Measurements from ENCODE around the gene CXorf65. TPM values are rescaled to one million over a fixed set of nuclear protein-coding genes. Genes with fewer than 3 reads are reported as not detected.

The CXorf65 gene
- total and polyA plus RNA-seq, 4 donors = not detected

- Histone ChIP-seq H3K27me3 (ENCODE audit: control insufficient read depth, insufficient read depth, low read length) (no peaks in the 10 kb centered on the region), H3K4me3 (ENCODE audit: low read depth, low read length) (no peak overlapping the region), H3K4me1 (ENCODE audit: control insufficient read depth, insufficient read depth, low read length) (no peaks in the 10 kb centered on the region), H3K9me3 (ENCODE audit: control insufficient read depth, insufficient read depth, low read length) (no peaks in the 10 kb centered on the region), H3K27ac (ENCODE audit: low read depth, low read length) (no peak overlapping the region), H3K36me3 (ENCODE audit: control insufficient read depth, insufficient read depth, low read length) (peaks cover 65% of the 10 kb centered on the region)
- DNase-seq (ENCODE audit: low read depth in 4 of 6, low spot score in 6 of 6) = peak in 2 of 6 donors; percentile 74 to 82
- WGBS (ENCODE audit: insufficient coverage) = 38% methylated on average over 11 of the region's 18 CpGs
Measured at GRCh38 chrX:71128915-71129765, 22.6 kb upstream of the CXorf65 start.

- Histone ChIP-seq H3K9me3 (ENCODE audit: control insufficient read depth, insufficient read depth, low read length) (no peaks in the 10 kb centered on the region), H3K27me3 (ENCODE audit: control insufficient read depth, insufficient read depth, low read length) (no peaks in the 10 kb centered on the region), H3K4me3 (ENCODE audit: low read depth, low read length) (no peak overlapping the region), H3K4me1 (ENCODE audit: control insufficient read depth, insufficient read depth, low read length) (no peaks in the 10 kb centered on the region), H3K36me3 (ENCODE audit: control insufficient read depth, insufficient read depth, low read length) (peaks cover 68% of the 10 kb centered on the region), H3K27ac (ENCODE audit: low read depth, low read length) (no peak overlapping the region)
- DNase-seq (ENCODE audit: low read depth in 4 of 6, low spot score in 6 of 6) = no peak
- 64% methylated on average over 12 of the region's 12 CpGs for WGBS (ENCODE audit: insufficient coverage)
Measured at GRCh38 chrX:71128166-71128833, 21.8 kb upstream of the CXorf65 start.

- WGBS (ENCODE audit: insufficient coverage) = 4% methylated on average over 3 of the region's 17 CpGs
- H3K4me3 ChIP-seq (ENCODE audit: low read depth, low read length) = peak overlapping the region; percentile 69
Measured at GRCh38 chrX:71118985-71119535, 12.5 kb upstream of the CXorf65 start.

GRCh38 chrX:71118032-71118984, 11.8 kb upstream of the CXorf65 start, which contains the start of gene MED12:
Gene MED12, plus strand, starts transcription at chrX:71118596. Its CDS starts 159 bp downstream, at chrX:71118755.
- peak; percentile 57 to 96 (median 75) for DNase-seq (ENCODE audit: low read depth in 4 of 6, low spot score in 6 of 6)
- Histone ChIP-seq H3K36me3 (ENCODE audit: control insufficient read depth, insufficient read depth, low read length) (peaks cover 13% of the 10 kb centered on the region), H3K4me3 (ENCODE audit: low read depth, low read length) (peak within 1 kb of the TSS; percentile 69), H3K27me3 (ENCODE audit: control insufficient read depth, insufficient read depth, low read length) (no peaks in the 10 kb centered on the region), H3K9me3 (ENCODE audit: control insufficient read depth, insufficient read depth, low read length) (no peaks in the 10 kb centered on the region), H3K4me1 (ENCODE audit: control insufficient read depth, insufficient read depth, low read length) (peaks cover 6% of the 10 kb centered on the region), H3K27ac (ENCODE audit: low read depth, low read length) (peak within 1 kb of the TSS; percentile 81)
- WGBS (ENCODE audit: insufficient coverage) = 20% methylated on average over 51 of the region's 56 CpGs

More at GRCh38 chrX:71118985-71119535, 12.5 kb upstream of the CXorf65 start:
- H3K4me1 ChIP-seq (ENCODE audit: control insufficient read depth, insufficient read depth, low read length) = peaks cover 6% of the 10 kb centered on the region
- no peaks in the 10 kb centered on the region for H3K27me3 ChIP-seq (ENCODE audit: control insufficient read depth, insufficient read depth, low read length)
- H3K36me3 ChIP-seq (ENCODE audit: control insufficient read depth, insufficient read depth, low read length) = peaks cover 17% of the 10 kb centered on the region
- no peak overlapping the region for H3K27ac ChIP-seq (ENCODE audit: low read depth, low read length)
- H3K9me3 ChIP-seq (ENCODE audit: control insufficient read depth, insufficient read depth, low read length) = no peaks in the 10 kb centered on the region
- DNase-seq (ENCODE audit: low read depth in 4 of 6, low spot score in 6 of 6) = peak in 2 of 6 donors; percentile 3 to 15

- peaks cover 6% of the 10 kb centered on the region for H3K4me1 ChIP-seq (ENCODE audit: control insufficient read depth, insufficient read depth, low read length)
- H3K4me3 ChIP-seq (ENCODE audit: low read depth, low read length) = no peak overlapping the region
- H3K36me3 ChIP-seq (ENCODE audit: control insufficient read depth, insufficient read depth, low read length) = peaks cover 7% of the 10 kb centered on the region
- DNase-seq (ENCODE audit: low read depth in 4 of 6, low spot score in 6 of 6) = no peak
- no peaks in the 10 kb centered on the region for H3K9me3 ChIP-seq (ENCODE audit: control insufficient read depth, insufficient read depth, low read length)
- no peak overlapping the region for H3K27ac ChIP-seq (ENCODE audit: low read depth, low read length)
- 66% methylated on average over 5 of the region's 10 CpGs for WGBS (ENCODE audit: insufficient coverage)
- no peaks in the 10 kb centered on the region for H3K27me3 ChIP-seq (ENCODE audit: control insufficient read depth, insufficient read depth, low read length)
Measured at GRCh38 chrX:71117358-71117757, 10.8 kb upstream of the CXorf65 start.

- Histone ChIP-seq H3K4me1 (ENCODE audit: control insufficient read depth, insufficient read depth, low read length) (no peaks in the 10 kb centered on the region), H3K4me3 (ENCODE audit: low read depth, low read length) (no peak overlapping the region), H3K27me3 (ENCODE audit: control insufficient read depth, insufficient read depth, low read length) (no peaks in the 10 kb centered on the region), H3K27ac (ENCODE audit: low read depth, low read length) (no peak overlapping the region), H3K9me3 (ENCODE audit: control insufficient read depth, insufficient read depth, low read length) (no peaks in the 10 kb centered on the region), H3K36me3 (ENCODE audit: control insufficient read depth, insufficient read depth, low read length) (no peaks in the 10 kb centered on the region)
- WGBS (ENCODE audit: insufficient coverage) = 67% methylated on average over 3 of the region's 5 CpGs
- no peak for DNase-seq (ENCODE audit: low read depth in 4 of 6, low spot score in 6 of 6)
Measured at GRCh38 chrX:71111921-71112431, 5.4 kb upstream of the CXorf65 start.

- Histone ChIP-seq H3K9me3 (ENCODE audit: control insufficient read depth, insufficient read depth, low read length) (no peaks in the 10 kb centered on the region), H3K27ac (ENCODE audit: low read depth, low read length) (no peak within 1 kb of the TSS), H3K4me3 (ENCODE audit: low read depth, low read length) (no peak within 1 kb of the TSS), H3K36me3 (ENCODE audit: control insufficient read depth, insufficient read depth, low read length) (no peaks in the 10 kb centered on the region), H3K4me1 (ENCODE audit: control insufficient read depth, insufficient read depth, low read length) (no peaks in the 10 kb centered on the region), H3K27me3 (ENCODE audit: control insufficient read depth, insufficient read depth, low read length) (no peaks in the 10 kb centered on the region)
- no peak for DNase-seq (ENCODE audit: low read depth in 4 of 6, low spot score in 6 of 6)
- 40% methylated on average over 1 of the region's 8 CpGs for WGBS (ENCODE audit: insufficient coverage)
Measured at GRCh38 chrX:71111141-71111843, 4.8 kb upstream of the CXorf65 start, which contains the start of gene IL2RG. Gene IL2RG, minus strand, starts transcription at chrX:71111577. Its CDS starts 38 bp downstream, at chrX:71111539.

- H3K4me3 ChIP-seq (ENCODE audit: low read depth, low read length) = no peak overlapping the region
- H3K9me3 ChIP-seq (ENCODE audit: control insufficient read depth, insufficient read depth, low read length) = no peaks in the 10 kb centered on the region
- WGBS (ENCODE audit: insufficient coverage) = no CpG with 5 or more reads among the region's 6 CpGs
- H3K36me3 ChIP-seq (ENCODE audit: control insufficient read depth, insufficient read depth, low read length) = no peaks in the 10 kb centered on the region
- no peaks in the 10 kb centered on the region for H3K4me1 ChIP-seq (ENCODE audit: control insufficient read depth, insufficient read depth, low read length)
- no peak for DNase-seq (ENCODE audit: low read depth in 4 of 6, low spot score in 6 of 6)
- H3K27ac ChIP-seq (ENCODE audit: low read depth, low read length) = no peak overlapping the region
- H3K27me3 ChIP-seq (ENCODE audit: control insufficient read depth, insufficient read depth, low read length) = no peaks in the 10 kb centered on the region
Measured at GRCh38 chrX:71109051-71109450, 2.5 kb upstream of the CXorf65 start.
